GM21619 (cell line): ENCODE measurements around the gene PCDH9.

Experiments
- ATAC-seq: cut with Tn5 transposase; IDR thresholded peaks from one replicate; pipeline ENCODE4 v1.9.1; 2021; ENCODE audit not compliant: unreplicated experiment

The PCDH9 gene

GRCh38 chr13:66689037-66689619 is 541.0 kb downstream of the PCDH9 start:
- ATAC-seq: no peak

- no peak for ATAC-seq
Measured at GRCh38 chr13:66681403-66681802, 548.7 kb downstream of the PCDH9 start.

GRCh38 chr13:66680031-66680430 is 550.1 kb downstream of the PCDH9 start:
- no peak for ATAC-seq

- no peak for ATAC-seq
Measured at GRCh38 chr13:66675620-66676019, 554.5 kb downstream of the PCDH9 start.

- no peak for ATAC-seq
Measured at GRCh38 chr13:66673401-66673800, 556.7 kb downstream of the PCDH9 start.

GRCh38 chr13:66665991-66666390 is 564.1 kb downstream of the PCDH9 start:
- ATAC-seq: no peak

- no peak for ATAC-seq
Measured at GRCh38 chr13:66663711-66664110, 566.4 kb downstream of the PCDH9 start.

- ATAC-seq: no peak
Measured at GRCh38 chr13:66663206-66663605, 566.9 kb downstream of the PCDH9 start.

- no peak for ATAC-seq
Measured at GRCh38 chr13:66661336-66661735, 568.8 kb downstream of the PCDH9 start.

- no peak for ATAC-seq
Measured at GRCh38 chr13:66660468-66660813, 569.7 kb downstream of the PCDH9 start.

GRCh38 chr13:66659701-66660467 is 570.3 kb downstream of the PCDH9 start:
- ATAC-seq: peak; percentile 81

- ATAC-seq: no peak
Measured at GRCh38 chr13:66659286-66659685, 570.9 kb downstream of the PCDH9 start.

GRCh38 chr13:66657165-66657881 is 572.8 kb downstream of the PCDH9 start:
- ATAC-seq: no peak

GRCh38 chr13:66655847-66656454 is 574.2 kb downstream of the PCDH9 start:
- ATAC-seq: no peak

- ATAC-seq: no peak
Measured at GRCh38 chr13:66644855-66645460, 585.2 kb downstream of the PCDH9 start.

- ATAC-seq: peak; percentile 56
Measured at GRCh38 chr13:66640231-66640630, 589.9 kb downstream of the PCDH9 start.

- no peak for ATAC-seq
Measured at GRCh38 chr13:66639044-66639443, 591.1 kb downstream of the PCDH9 start.

GRCh38 chr13:66635526-66635925 is 594.6 kb downstream of the PCDH9 start:
- peak; percentile 43 for ATAC-seq

GRCh38 chr13:66634384-66634783 is 595.8 kb downstream of the PCDH9 start:
- ATAC-seq: no peak

- no peak for ATAC-seq
Measured at GRCh38 chr13:66627512-66627911, 602.6 kb downstream of the PCDH9 start.

- ATAC-seq: no peak
Measured at GRCh38 chr13:66624302-66624701, 605.8 kb downstream of the PCDH9 start.
